HUES48 (cell line): ENCODE results near the gene PDCD10.

Experiments
- H3K27ac ChIP-seq: one replicate; pipeline ENCODE4 v1.7.0; 2013; ENCODE audit warnings: low read depth, low read length, inconsistent platforms
- H3K27me3 ChIP-seq: 2 replicates; pipeline ENCODE4 v1.6.1; 2013; ENCODE audit warnings: mild to moderate bottlenecking, low read length; ENCODE audit not compliant: control insufficient read depth, insufficient read depth
- H3K36me3 ChIP-seq: 2 replicates; pipeline ENCODE4 v1.6.1; 2013; ENCODE audit warnings: low read length; ENCODE audit not compliant: control insufficient read depth, insufficient read depth
- H3K4me1 ChIP-seq: 2 replicates; pipeline ENCODE4 v1.6.1; 2013; ENCODE audit warnings: mild to moderate bottlenecking, low read length; ENCODE audit not compliant: control insufficient read depth, insufficient read depth
- H3K4me3 ChIP-seq: 2 replicates; pipeline ENCODE4 v1.5.1; 2013; ENCODE audit warnings: mild to moderate bottlenecking, low read depth, low read length
- H3K9ac ChIP-seq: 2 replicates; pipeline ENCODE4 v1.6.1; 2013; ENCODE audit warnings: mild to moderate bottlenecking, low read depth, low read length, moderate library complexity
- H3K9me3 ChIP-seq: 2 replicates; pipeline ENCODE4 v1.6.1; 2013; ENCODE audit warnings: low read length; ENCODE audit not compliant: control insufficient read depth, insufficient read depth

PDCD10 gene

DNA sequence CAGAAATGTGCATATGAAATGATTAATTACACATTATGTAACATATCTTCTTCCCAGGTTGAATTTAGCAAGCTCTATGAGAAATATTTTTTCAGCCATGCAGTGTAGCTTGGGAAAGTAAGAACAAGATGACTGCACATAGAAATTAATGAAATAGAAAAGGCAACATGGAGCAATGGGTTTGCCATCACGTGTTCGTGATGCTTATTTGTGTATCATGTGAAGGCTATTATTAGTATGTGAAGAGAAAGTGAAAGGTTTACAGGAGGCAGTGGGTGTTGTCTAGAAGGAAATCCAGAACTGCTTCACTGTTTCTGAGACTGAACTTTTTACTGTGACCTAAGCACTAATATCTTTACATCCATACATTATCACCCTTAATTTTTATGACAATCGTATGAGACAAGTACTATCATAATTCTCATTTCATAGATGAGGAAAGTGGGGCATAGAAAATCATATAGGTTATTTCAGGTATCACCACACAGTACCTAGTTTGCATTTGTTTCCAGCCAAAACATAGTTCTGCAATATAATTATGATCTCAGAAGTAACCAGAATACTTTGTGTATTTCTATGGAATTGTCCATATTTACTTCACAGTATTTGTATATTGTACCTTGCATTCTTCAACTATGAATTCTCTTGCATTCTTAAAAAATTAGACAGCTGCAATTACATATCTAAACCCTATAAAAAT is 15.7 kb upstream of the PDCD10 start:
- H3K27me3 ChIP-seq = no peaks in the 10 kb centered on the region
- H3K4me1 ChIP-seq = no peaks in the 10 kb centered on the region
- no peak overlapping the region for H3K9ac ChIP-seq
- H3K36me3 ChIP-seq = no peaks in the 10 kb centered on the region
- H3K27ac ChIP-seq = no peak overlapping the region
- no peak overlapping the region for H3K4me3 ChIP-seq
- no peaks in the 10 kb centered on the region for H3K9me3 ChIP-seq

DNA sequence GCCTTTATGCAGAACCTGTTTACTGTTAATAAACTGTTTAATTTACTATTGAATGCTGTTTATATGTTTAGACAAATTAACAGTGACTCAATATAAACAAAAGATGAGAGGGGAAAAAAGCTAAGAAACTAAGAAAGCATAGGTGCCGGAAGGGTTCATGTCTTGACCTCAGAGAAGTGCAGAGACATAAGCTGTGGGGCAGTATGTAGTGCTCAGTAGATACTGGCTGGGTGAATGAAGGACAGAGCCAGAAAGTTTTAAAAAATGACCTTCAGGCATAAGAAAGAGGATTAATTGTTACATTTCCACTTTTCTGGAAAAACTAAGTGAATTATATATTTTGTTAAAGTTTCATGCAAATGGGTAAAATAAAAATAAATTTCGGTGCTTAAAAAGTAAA is 15.0 kb upstream of the PDCD10 start:
- H3K27ac ChIP-seq = no peak overlapping the region
- no peaks in the 10 kb centered on the region for H3K27me3 ChIP-seq
- H3K9ac ChIP-seq = no peak overlapping the region
- no peak overlapping the region for H3K4me3 ChIP-seq
- H3K4me1 ChIP-seq = no peaks in the 10 kb centered on the region
- no peaks in the 10 kb centered on the region for H3K9me3 ChIP-seq
- no peaks in the 10 kb centered on the region for H3K36me3 ChIP-seq

DNA sequence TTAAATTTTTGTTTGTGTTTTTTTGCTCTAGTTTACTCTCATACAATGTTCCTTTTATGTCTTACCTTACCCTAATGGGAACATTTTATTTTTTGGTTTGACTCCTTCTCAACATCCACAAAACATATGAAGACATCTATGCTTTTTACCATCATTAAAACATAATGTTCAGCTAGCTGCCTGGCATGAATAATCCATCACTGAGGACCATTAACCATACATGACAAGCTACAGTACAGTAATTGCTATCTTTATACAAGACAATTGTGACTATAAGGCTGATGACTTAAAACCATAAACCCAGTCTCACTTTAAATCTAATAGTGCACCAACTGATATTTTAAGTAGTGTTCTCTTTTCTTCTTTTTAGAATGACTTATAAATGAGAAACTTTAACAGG is 14.5 kb upstream of the PDCD10 start:
- Histone ChIP-seq H3K36me3 (no peaks in the 10 kb centered on the region), H3K27ac (no peak overlapping the region), H3K4me1 (no peaks in the 10 kb centered on the region), H3K27me3 (no peaks in the 10 kb centered on the region), H3K4me3 (no peak overlapping the region), H3K9me3 (no peaks in the 10 kb centered on the region), H3K9ac (no peak overlapping the region)

DNA sequence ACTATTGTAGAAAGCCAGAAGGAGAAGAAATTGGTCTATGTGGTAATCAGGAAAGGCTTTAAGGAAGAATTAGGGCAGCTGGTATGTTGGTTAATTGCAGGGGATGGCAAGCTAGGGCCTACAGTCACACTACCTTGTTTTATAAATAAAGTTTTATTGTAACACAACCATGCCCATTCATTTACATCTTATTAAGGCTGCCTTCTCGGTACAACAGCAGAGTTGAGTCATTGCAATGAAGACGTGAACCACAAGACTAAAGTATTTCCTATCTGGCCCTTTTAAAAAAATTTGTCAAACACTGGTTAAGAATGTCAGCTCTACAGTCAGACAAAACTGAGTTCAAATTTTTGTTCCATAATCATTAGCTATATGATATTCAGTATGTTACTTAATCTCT is 9.1 kb upstream of the PDCD10 start:
- Histone ChIP-seq H3K4me1 (no peaks in the 10 kb centered on the region), H3K9ac (no peak overlapping the region), H3K9me3 (no peaks in the 10 kb centered on the region), H3K27me3 (no peaks in the 10 kb centered on the region), H3K27ac (no peak overlapping the region), H3K4me3 (no peak overlapping the region), H3K36me3 (no peaks in the 10 kb centered on the region)

DNA sequence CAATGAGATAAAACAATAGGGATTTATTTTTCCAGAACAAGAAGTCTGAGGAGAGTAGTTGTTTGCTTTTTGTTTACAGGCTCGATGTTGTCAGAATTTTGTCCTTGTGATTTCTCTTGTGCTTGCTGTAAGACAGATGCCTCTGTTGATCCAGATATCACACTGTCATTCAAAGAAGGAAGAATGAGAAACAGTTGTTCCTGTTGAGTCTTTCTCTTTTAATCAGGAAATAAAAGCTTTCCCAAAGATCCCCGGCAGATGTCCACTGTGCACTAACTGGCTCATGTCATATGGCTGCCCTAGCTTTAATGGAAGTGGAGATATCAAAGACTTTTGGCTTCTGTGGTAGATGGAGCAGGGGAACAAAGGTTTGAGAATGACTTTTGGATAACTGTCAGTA is 7.6 kb upstream of the PDCD10 start:
- H3K9me3 ChIP-seq = no peaks in the 10 kb centered on the region
- no peak overlapping the region for H3K9ac ChIP-seq
- no peak overlapping the region for H3K4me3 ChIP-seq
- no peak overlapping the region for H3K27ac ChIP-seq
- H3K4me1 ChIP-seq = peaks cover 5% of the 10 kb centered on the region; the same call in 1 of the 2 replicates
- H3K27me3 ChIP-seq = no peaks in the 10 kb centered on the region
- H3K36me3 ChIP-seq = no peaks in the 10 kb centered on the region

DNA sequence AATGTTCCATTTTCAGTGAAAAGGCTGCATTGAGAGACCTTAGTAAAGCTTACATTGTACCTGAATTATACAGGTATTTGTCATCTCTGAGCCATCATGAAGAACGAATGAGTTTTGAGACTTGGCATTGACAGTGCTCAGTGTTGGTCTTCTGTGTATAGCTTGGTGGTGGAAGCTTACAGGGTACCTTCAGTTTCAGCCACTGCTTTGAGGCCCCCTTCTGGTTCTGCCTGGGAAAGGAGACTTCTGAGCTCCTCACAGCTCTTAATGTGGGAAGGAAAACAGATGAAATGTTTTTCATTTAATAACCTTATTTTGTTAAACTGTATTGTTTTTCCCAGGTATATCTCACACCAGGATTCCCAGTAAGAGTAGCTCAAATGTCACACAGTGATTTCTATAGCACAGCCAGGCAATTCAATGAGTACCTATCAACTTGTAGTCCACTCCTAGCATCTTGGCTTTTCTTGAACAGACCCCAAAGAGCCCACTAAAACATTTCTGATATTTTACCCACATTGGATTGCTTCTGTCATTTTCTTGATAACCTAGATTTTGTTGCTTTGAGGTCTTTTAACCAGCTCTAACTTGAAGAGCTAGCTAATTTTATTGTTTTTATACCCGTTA is 6.4 kb upstream of the PDCD10 start:
- Histone ChIP-seq H3K4me3 (no peak overlapping the region), H3K27me3 (no peaks in the 10 kb centered on the region), H3K9ac (no peak overlapping the region), H3K27ac (no peak overlapping the region), H3K36me3 (no peaks in the 10 kb centered on the region), H3K4me1 (peaks cover 8% of the 10 kb centered on the region; the same call in 1 of the 2 replicates), H3K9me3 (no peaks in the 10 kb centered on the region)

DNA sequence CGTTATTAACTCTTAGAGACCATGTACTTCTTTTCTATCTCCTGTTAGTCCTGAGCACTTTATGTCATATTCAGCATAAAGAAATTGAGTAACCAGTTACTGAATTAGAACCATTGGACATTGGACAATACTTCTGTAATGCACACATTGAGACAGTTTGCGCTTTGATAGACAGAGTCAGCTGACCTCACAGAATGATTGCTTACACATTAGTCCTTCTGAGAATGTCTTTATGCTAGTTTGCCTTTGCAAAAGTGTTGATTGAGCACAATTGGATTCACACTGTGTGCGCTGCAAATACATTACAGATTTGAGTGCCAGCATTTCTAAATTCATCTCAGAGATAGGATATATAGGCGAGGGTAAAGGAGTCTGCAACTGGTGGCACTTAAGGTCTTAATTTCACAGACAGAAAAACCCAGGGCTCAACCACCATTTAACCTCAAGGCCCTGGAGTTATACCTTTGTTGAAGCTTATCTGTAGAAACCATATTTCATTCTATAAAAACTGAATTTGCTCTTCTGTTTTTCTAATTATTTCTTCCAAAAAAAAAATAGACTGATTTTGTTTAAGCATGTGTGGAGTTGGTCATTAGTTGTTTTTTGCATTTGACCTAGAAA is 4.6 kb upstream of the PDCD10 start:
- Histone ChIP-seq H3K27ac (no peak overlapping the region), H3K4me3 (no peak overlapping the region), H3K9ac (no peak overlapping the region)

DNA sequence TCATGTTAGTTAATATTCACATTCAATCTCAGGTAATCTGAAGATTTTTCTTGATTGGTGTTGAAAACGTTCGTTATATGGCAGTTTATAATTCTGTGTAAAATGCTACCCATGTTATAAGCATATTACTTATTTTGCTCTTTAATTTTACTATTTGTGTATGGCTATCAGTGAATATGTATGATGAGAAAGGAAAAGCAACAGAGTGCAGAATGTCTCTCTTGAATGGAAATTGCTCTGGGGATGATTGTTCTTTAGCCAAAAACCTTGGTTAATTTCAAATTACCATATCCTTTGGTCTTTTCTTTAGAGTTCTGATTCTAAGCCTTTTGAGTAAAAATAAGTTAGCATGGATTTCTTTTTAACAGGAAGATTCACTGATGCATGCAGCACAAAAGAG is 3.3 kb upstream of the PDCD10 start:
- no peak overlapping the region for H3K4me3 ChIP-seq
- no peak overlapping the region for H3K27ac ChIP-seq
- no peaks in the 10 kb centered on the region for H3K27me3 ChIP-seq
- no peaks in the 10 kb centered on the region for H3K9me3 ChIP-seq
- H3K9ac ChIP-seq = no peak overlapping the region
- peaks cover 10% of the 10 kb centered on the region; the same call in 1 of the 2 replicates for H3K4me1 ChIP-seq
- no peaks in the 10 kb centered on the region for H3K36me3 ChIP-seq

More for the DNA sequence above, 4.6 kb upstream of the PDCD10 start:
- H3K27me3 ChIP-seq = no peaks in the 10 kb centered on the region
- H3K4me1 ChIP-seq = peaks cover 8% of the 10 kb centered on the region; the same call in 1 of the 2 replicates
- H3K9me3 ChIP-seq = no peaks in the 10 kb centered on the region
- no peaks in the 10 kb centered on the region for H3K36me3 ChIP-seq

DNA sequence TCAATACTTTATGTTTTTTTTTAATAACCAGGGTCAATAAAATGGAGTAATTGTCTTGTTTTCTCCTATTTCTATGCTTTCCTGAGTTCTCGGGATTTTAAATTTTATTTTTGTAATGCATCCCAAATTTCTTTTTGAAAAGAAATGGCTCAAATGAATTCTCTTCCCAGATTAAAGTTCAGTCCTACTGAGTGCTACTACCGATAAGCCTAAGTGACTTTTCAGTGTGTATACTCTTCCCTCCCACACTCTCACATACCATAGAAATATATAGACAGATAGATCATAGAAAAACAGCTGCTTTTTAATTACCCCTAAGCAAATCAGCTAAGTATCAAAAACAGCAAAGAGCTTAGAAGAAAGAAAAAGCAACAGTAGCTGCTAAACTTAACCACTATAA is 2.3 kb upstream of the PDCD10 start:
- no peak overlapping the region for H3K27ac ChIP-seq
- H3K9ac ChIP-seq = no peak overlapping the region
- H3K4me3 ChIP-seq = no peak overlapping the region
- H3K27me3 ChIP-seq = no peaks in the 10 kb centered on the region
- H3K9me3 ChIP-seq = no peaks in the 10 kb centered on the region
- peaks cover 21% of the 10 kb centered on the region; the same call in 1 of the 2 replicates for H3K4me1 ChIP-seq
- H3K36me3 ChIP-seq = 0 out of 2 replicates have a peak, but pooled peaks cover 7% of the 10 kb centered on the region

DNA sequence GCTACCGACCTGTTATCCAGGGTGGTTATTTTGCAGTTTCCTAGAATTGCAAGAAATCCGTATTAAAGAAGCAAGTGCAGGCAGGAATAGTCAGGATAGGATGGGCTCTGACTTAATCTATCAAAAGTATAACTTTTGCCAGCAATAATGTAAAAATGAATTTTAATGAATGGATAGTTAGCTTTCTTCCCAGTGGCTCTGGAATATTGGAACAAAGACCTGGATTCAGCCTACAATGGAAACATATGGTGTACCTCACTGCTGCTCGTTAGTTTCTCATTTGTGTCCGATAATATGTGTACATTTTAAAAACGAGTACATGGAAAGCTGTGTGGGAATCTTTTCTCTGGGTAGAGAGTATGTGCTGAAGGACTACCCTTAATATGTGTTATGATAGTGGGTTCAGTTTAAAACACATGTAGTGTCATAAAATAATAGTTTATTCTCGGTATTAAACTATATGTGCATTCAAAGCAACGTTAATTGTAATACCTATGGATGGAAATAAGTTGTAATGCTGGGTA is 1.6 kb upstream of the PDCD10 start:
- Histone ChIP-seq H3K27me3 (no peaks in the 10 kb centered on the region), H3K4me1 (peaks cover 23% of the 10 kb centered on the region; the same call in 1 of the 2 replicates), H3K4me3 (peak overlapping the region; percentile 94), H3K9ac (no peak overlapping the region), H3K36me3 (0 out of 2 replicates have a peak, but pooled peaks cover 7% of the 10 kb centered on the region), H3K9me3 (no peaks in the 10 kb centered on the region), H3K27ac (peak overlapping the region; percentile 73)
